Keratinocyte (primary cell): ENCODE measurements around the gene ZNF12. TPM values are rescaled to one million over a fixed set of nuclear protein-coding genes. Genes with fewer than 3 reads are reported as not detected.

ENCODE experiments used
- DNase-seq: peaks from one replicate; pipeline ENCODE4 v3.0.0-alpha.2; 2011; ENCODE audit warnings: low read depth, missing footprints, low spot score
- FAIRE-seq: peaks from 2 replicates; lab custom pipeline; 2011; peaks lifted over from hg19 to GRCh38; lab: Jason Lieb, UNC
- H2AFZ ChIP-seq: 2 replicates; pipeline ENCODE4 v1.6.0; 2012; ENCODE audit warnings: low read length, control low read depth, inconsistent platforms; ENCODE audit not compliant: control insufficient read depth
- H3K27ac ChIP-seq: 2 replicates; pipeline ENCODE4 v1.5.1; 2011; ENCODE audit warnings: low read length; ENCODE audit not compliant: control insufficient read depth, insufficient read depth
- H3K27me3 ChIP-seq: 3 replicates; pipeline ENCODE4 v1.6.0; 2011; ENCODE audit warnings: low read length; ENCODE audit not compliant: control insufficient read depth, insufficient read depth; ENCODE audit errors: extremely low read depth
- H3K36me3 ChIP-seq, 2 experiments: 2 replicates in 1 of 2; 3 replicates in 1 of 2; pipeline ENCODE4 v1.5.1; 2011; ENCODE audit warnings: low read length in 2 of 2, mild to moderate bottlenecking in 1 of 2; ENCODE audit not compliant: control insufficient read depth in 2 of 2, insufficient read depth in 2 of 2; ENCODE audit errors: extremely low read depth in 1 of 2
- H3K4me1 ChIP-seq: 3 replicates; pipeline ENCODE4 v1.5.1; 2011; ENCODE audit warnings: low read length; ENCODE audit not compliant: control insufficient read depth, insufficient read depth; ENCODE audit errors: extremely low read depth
- H3K4me2 ChIP-seq: 3 replicates; pipeline ENCODE4 v1.6.0; 2011; ENCODE audit warnings: low read depth, low read length; ENCODE audit not compliant: control insufficient read depth, insufficient read depth; ENCODE audit errors: extremely low read depth
- H3K4me3 ChIP-seq, 3 experiments: fragments of 200-600 bp in 1 of 3; sonication (generic) in 1 of 3; 2 replicates in 2 of 3; 3 replicates in 1 of 3; pipeline ENCODE4 v1.5.1; 2011 to 2016; ENCODE audit warnings: low read length in 3 of 3, mild to moderate bottlenecking in 3 of 3, control low read depth in 2 of 3, inconsistent platforms in 1 of 3, low read depth in 1 of 3, mixed read lengths in 1 of 3, mixed run types in 1 of 3, moderate library complexity in 1 of 3; ENCODE audit not compliant: control insufficient read depth in 2 of 3, insufficient read depth in 2 of 3; ENCODE audit errors: extremely low read depth in 1 of 3
- H3K79me2 ChIP-seq: 2 replicates; pipeline ENCODE4 v1.6.0; 2012; ENCODE audit warnings: low read length; ENCODE audit not compliant: control insufficient read depth, insufficient read depth
- H3K9ac ChIP-seq: 3 replicates; pipeline ENCODE4 v1.6.0; 2011; ENCODE audit warnings: low read length; ENCODE audit not compliant: control insufficient read depth, insufficient read depth; ENCODE audit errors: extremely low read depth
- H3K9me1 ChIP-seq: 3 replicates; pipeline ENCODE4 v1.6.0; 2011; ENCODE audit warnings: low read length; ENCODE audit not compliant: control insufficient read depth, insufficient read depth; ENCODE audit errors: extremely low read depth
- H3K9me3 ChIP-seq: 2 replicates; pipeline ENCODE4 v1.5.1; 2012; ENCODE audit warnings: low read depth, low read length; ENCODE audit not compliant: control insufficient read depth
- H4K20me1 ChIP-seq: 3 replicates; pipeline ENCODE4 v1.6.0; 2011; ENCODE audit warnings: low read length; ENCODE audit not compliant: control insufficient read depth, insufficient read depth; ENCODE audit errors: extremely low read depth
- CTCF ChIP-seq, 3 experiments: IDR thresholded peaks in 1 of 3; conservative IDR thresholded peaks in 1 of 3; optimal IDR thresholded peaks in 1 of 3; 2 replicates in 2 of 3; 3 replicates in 1 of 3; pipeline versions ENCODE3 to v1.5.1; 2011; ENCODE audit warnings: low read length in 3 of 3, mild to moderate bottlenecking in 3 of 3, moderate library complexity in 2 of 3, control low read depth in 1 of 3, inconsistent platforms in 1 of 3; ENCODE audit not compliant: insufficient read depth in 2 of 3; ENCODE audit errors: extremely low read depth in 1 of 3
- EZH2 ChIP-seq: IDR thresholded peaks from one replicate; pipeline ENCODE4 v1.6.1; 2012; ENCODE audit warnings: inconsistent platforms, mild to moderate bottlenecking, low read length, moderate library complexity
- dilution Hi-C: fragments of 300-500 bp; cut with MboI; formaldehyde crosslinking; loops from one replicate; pipeline ENCODE4 v1.7.0; 2020; ENCODE audit warnings: low sequenced_read_pairs; ENCODE audit not compliant: extremely low pct_ligation_motif_present
- polyA plus RNA-seq, 5 experiments: library from polyadenylated mRNA; depleted of rRNA in 3 of 5; stranded (reverse) in 3 of 5; stranded (forward) in 1 of 5; unstranded in 1 of 5; fragments of >200 nt; gene quantifications; 1 replicate in 1 of 5; 2 replicates in 3 of 5; 3 replicates in 1 of 5; pipeline versions ENCODE4 v1.2.1 to v1.2.3, GENCODE V29; 2011 to 2012; ENCODE audit warnings: missing spikeins in 2 of 5, low read depth in 1 of 5, low replicate concordance in 1 of 5

Gene ZNF12
- polyA plus RNA-seq, 1 donor (not counting 4 experiments of a cell fraction or from before 2014, with no cell fraction given) = 12.5 TPM

GRCh38 chr7:6656413-6656812, 50.3 kb downstream of the ZNF12 start:
- Histone ChIP-seq H4K20me1 (no peaks in the 10 kb centered on the region), H3K9ac (no peak overlapping the region), H3K9me3 (no peaks in the 10 kb centered on the region), H3K4me3 (no peak overlapping the region), H3K9me1 (no peaks in the 10 kb centered on the region), H3K27me3 (no peaks in the 10 kb centered on the region), H2AFZ (no peak overlapping the region), H3K36me3 (peaks cover 4 to 8% of the 10 kb centered on the region in 2 experiments), H3K79me2 (no peaks in the 10 kb centered on the region), H3K4me1 (no peaks in the 10 kb centered on the region), H3K27ac (no peak overlapping the region), H3K4me2 (no peak overlapping the region)
- no peak for DNase-seq
- TF ChIP-seq CTCF (optimal IDR thresholded peaks at IDR 0.05 in 1 of 3, IDR thresholded peaks at IDR 0.05 in 1 of 3, conservative IDR thresholded peaks at IDR 0.05 in 1 of 3; ENCODE audit: extremely low read depth in 1 of 3, insufficient read depth in 2 of 3, low read length in 3 of 3) (no peak), EZH2 (no peak)
- no peak for FAIRE-seq
- dilution Hi-C loops = no loop called here

- Histone ChIP-seq H4K20me1 (no peaks in the 10 kb centered on the region), H3K27ac (no peak overlapping the region), H3K27me3 (no peaks in the 10 kb centered on the region), H3K9ac (no peak overlapping the region), H3K9me1 (no peaks in the 10 kb centered on the region), H2AFZ (no peak overlapping the region), H3K4me1 (no peaks in the 10 kb centered on the region), H3K4me2 (no peak overlapping the region), H3K79me2 (no peaks in the 10 kb centered on the region), H3K9me3 (no peaks in the 10 kb centered on the region), H3K4me3 (no peak overlapping the region), H3K36me3 (peaks cover 4 to 8% of the 10 kb centered on the region in 2 experiments)
- TF ChIP-seq CTCF (optimal IDR thresholded peaks at IDR 0.05 in 1 of 3, IDR thresholded peaks at IDR 0.05 in 1 of 3, conservative IDR thresholded peaks at IDR 0.05 in 1 of 3; ENCODE audit: extremely low read depth in 1 of 3, insufficient read depth in 2 of 3, low read length in 3 of 3) (no peak), EZH2 (no peak)
- dilution Hi-C loops = no loop called here
- DNase-seq (no peak), FAIRE-seq (no peak)
Measured at GRCh38 chr7:6655636-6656385, 50.9 kb downstream of the ZNF12 start.
